Central memory CD8-positive, alpha-beta T cell (primary cell): ENCODE data around the gene RICTOR.

Experiments used
- ATAC-seq: fragments of 150-1000 bp; cut with Tn5 transposase; replicated peaks from 2 replicates; pipeline ENCODE4 v1.10.0; 2022; ENCODE audit warnings: mild to moderate bottlenecking, moderate FRiP score, moderate number of reproducible peaks; ENCODE audit not compliant: poor library complexity, severe bottlenecking; ENCODE audit errors: extremely low read depth
- DNase-seq, 2 donors: peaks; one replicate each; pipeline ENCODE4 v3.0.0; 2021; ENCODE audit warnings: low spot score in 2 of 2
- H3K27ac Mint-ChIP-seq: one replicate; pipeline ENCODE4 v1.8.0; 2022; ENCODE audit warnings: low read depth, mild to moderate bottlenecking, moderate library complexity, mixed read lengths
- H3K27me3 Mint-ChIP-seq: one replicate; pipeline ENCODE4 v1.8.0; 2022; ENCODE audit warnings: mixed read lengths
- H3K36me3 Mint-ChIP-seq: one replicate; pipeline ENCODE4 v1.8.0; 2022; ENCODE audit warnings: mild to moderate bottlenecking, moderate library complexity, mixed read lengths; ENCODE audit not compliant: insufficient read depth
- H3K4me1 Mint-ChIP-seq: one replicate; pipeline ENCODE4 v1.8.0; 2022; ENCODE audit warnings: mixed read lengths
- H3K4me3 Mint-ChIP-seq: one replicate; pipeline ENCODE4 v1.8.0; 2022; ENCODE audit warnings: mild to moderate bottlenecking, moderate library complexity, mixed read lengths
- H3K9me3 Mint-ChIP-seq: one replicate; pipeline ENCODE4 v1.8.0; 2022; ENCODE audit warnings: mixed read lengths

RICTOR gene

GRCh38 chr5:39113354-39113953 lies 39.3 kb upstream of the RICTOR start:
- ATAC-seq (no peak), DNase-seq (no peak)
- Mint-ChIP-seq H3K36me3 (peaks cover 77% of the 10 kb centered on the region), H3K27me3 (no peaks in the 10 kb centered on the region), H3K4me1 (peaks cover 22% of the 10 kb centered on the region), H3K9me3 (no peaks in the 10 kb centered on the region), H3K4me3 (no peak overlapping the region), H3K27ac (peak overlapping the region; percentile 16)

- H3K9me3 Mint-ChIP-seq, result no peaks in the 10 kb centered on the region
- H3K27ac Mint-ChIP-seq, result peak overlapping the region; percentile 69
- peaks cover 6% of the 10 kb centered on the region for H3K4me1 Mint-ChIP-seq
- peaks cover 63% of the 10 kb centered on the region for H3K36me3 Mint-ChIP-seq
- no peak for DNase-seq
- no peak overlapping the region for H3K4me3 Mint-ChIP-seq
- ATAC-seq, result no peak
- H3K27me3 Mint-ChIP-seq, result no peaks in the 10 kb centered on the region
Observed at GRCh38 chr5:39109606-39110005, 35.4 kb upstream of the RICTOR start.

GRCh38 chr5:39108987-39109386 lies 34.8 kb upstream of the RICTOR start:
- no peaks in the 10 kb centered on the region for H3K9me3 Mint-ChIP-seq
- H3K27ac Mint-ChIP-seq, result peak overlapping the region; percentile 69
- H3K36me3 Mint-ChIP-seq, result peaks cover 65% of the 10 kb centered on the region
- no peak for ATAC-seq
- H3K27me3 Mint-ChIP-seq, result no peaks in the 10 kb centered on the region
- DNase-seq, result no peak
- H3K4me3 Mint-ChIP-seq, result no peak overlapping the region
- peaks cover 6% of the 10 kb centered on the region for H3K4me1 Mint-ChIP-seq

GRCh38 chr5:39107350-39107749 lies 33.2 kb upstream of the RICTOR start:
- no peak overlapping the region for H3K4me3 Mint-ChIP-seq
- H3K4me1 Mint-ChIP-seq, result peaks cover 16% of the 10 kb centered on the region
- ATAC-seq (no peak), DNase-seq (no peak)
- no peak overlapping the region for H3K27ac Mint-ChIP-seq
- H3K27me3 Mint-ChIP-seq, result no peaks in the 10 kb centered on the region
- H3K9me3 Mint-ChIP-seq, result no peaks in the 10 kb centered on the region
- H3K36me3 Mint-ChIP-seq, result peaks cover 66% of the 10 kb centered on the region

- Mint-ChIP-seq H3K4me3 (no peak overlapping the region), H3K9me3 (no peaks in the 10 kb centered on the region), H3K36me3 (peaks cover 63% of the 10 kb centered on the region), H3K27ac (no peak overlapping the region), H3K4me1 (peaks cover 22% of the 10 kb centered on the region), H3K27me3 (no peaks in the 10 kb centered on the region)
- ATAC-seq (no peak), DNase-seq (no peak)
Observed at GRCh38 chr5:39106322-39106721, 32.1 kb upstream of the RICTOR start.

GRCh38 chr5:39104221-39104620 lies 30.0 kb upstream of the RICTOR start:
- H3K9me3 Mint-ChIP-seq, result no peaks in the 10 kb centered on the region
- no peaks in the 10 kb centered on the region for H3K27me3 Mint-ChIP-seq
- H3K36me3 Mint-ChIP-seq, result peaks cover 49% of the 10 kb centered on the region
- peaks cover 38% of the 10 kb centered on the region for H3K4me1 Mint-ChIP-seq
- no peak overlapping the region for H3K4me3 Mint-ChIP-seq
- H3K27ac Mint-ChIP-seq, result peak overlapping the region; percentile 69
- DNase-seq (no peak), ATAC-seq (no peak)

GRCh38 chr5:39102684-39103155 lies 28.5 kb upstream of the RICTOR start:
- ATAC-seq, result no peak
- H3K36me3 Mint-ChIP-seq, result peaks cover 43% of the 10 kb centered on the region
- H3K4me3 Mint-ChIP-seq, result no peak overlapping the region
- H3K9me3 Mint-ChIP-seq, result no peaks in the 10 kb centered on the region
- H3K4me1 Mint-ChIP-seq, result peaks cover 41% of the 10 kb centered on the region
- H3K27ac Mint-ChIP-seq, result peak overlapping the region; percentile 69
- no peak for DNase-seq
- H3K27me3 Mint-ChIP-seq, result no peaks in the 10 kb centered on the region

- H3K4me1 Mint-ChIP-seq, result peaks cover 46% of the 10 kb centered on the region
- ATAC-seq (peak; percentile 62), DNase-seq (no peak)
- H3K4me3 Mint-ChIP-seq, result no peak overlapping the region
- peak overlapping the region; percentile 66 for H3K27ac Mint-ChIP-seq
- peaks cover 32% of the 10 kb centered on the region for H3K36me3 Mint-ChIP-seq
- H3K9me3 Mint-ChIP-seq, result no peaks in the 10 kb centered on the region
- no peaks in the 10 kb centered on the region for H3K27me3 Mint-ChIP-seq
Observed at GRCh38 chr5:39100851-39101396, 26.7 kb upstream of the RICTOR start.

- H3K9me3 Mint-ChIP-seq, result no peaks in the 10 kb centered on the region
- peaks cover 30% of the 10 kb centered on the region for H3K36me3 Mint-ChIP-seq
- H3K4me3 Mint-ChIP-seq, result no peak overlapping the region
- H3K27me3 Mint-ChIP-seq, result no peaks in the 10 kb centered on the region
- H3K27ac Mint-ChIP-seq, result peak overlapping the region; percentile 66
- DNase-seq (no peak), ATAC-seq (no peak)
- H3K4me1 Mint-ChIP-seq, result peaks cover 46% of the 10 kb centered on the region
Observed at GRCh38 chr5:39100301-39100850, 26.2 kb upstream of the RICTOR start.

- Mint-ChIP-seq H3K27ac (peak overlapping the region; percentile 1), H3K4me1 (peaks cover 46% of the 10 kb centered on the region), H3K9me3 (no peaks in the 10 kb centered on the region), H3K27me3 (no peaks in the 10 kb centered on the region), H3K4me3 (no peak overlapping the region), H3K36me3 (peaks cover 26% of the 10 kb centered on the region)
- ATAC-seq (no peak), DNase-seq (no peak)
Observed at GRCh38 chr5:39099831-39100230, 25.6 kb upstream of the RICTOR start.

- H3K27me3 Mint-ChIP-seq, result peaks cover 26% of the 10 kb centered on the region
Observed at GRCh38 chr5:39093352-39093751, 19.2 kb upstream of the RICTOR start.

GRCh38 chr5:39092581-39093351 lies 18.6 kb upstream of the RICTOR start:
- Mint-ChIP-seq H3K27ac (no peak overlapping the region), H3K4me3 (no peak overlapping the region), H3K4me1 (peaks cover 5% of the 10 kb centered on the region), H3K27me3 (peaks cover 31% of the 10 kb centered on the region), H3K36me3 (no peaks in the 10 kb centered on the region), H3K9me3 (no peaks in the 10 kb centered on the region)
- ATAC-seq (no peak), DNase-seq (no peak)

More at GRCh38 chr5:39093352-39093751, 19.2 kb upstream of the RICTOR start:
- Mint-ChIP-seq H3K4me3 (no peak overlapping the region), H3K36me3 (no peaks in the 10 kb centered on the region), H3K4me1 (peaks cover 5% of the 10 kb centered on the region), H3K9me3 (no peaks in the 10 kb centered on the region), H3K27ac (no peak overlapping the region)
- DNase-seq (no peak), ATAC-seq (no peak)
